ENCODE data around the gene ARHGEF18. TPM values are rescaled to one million over a fixed set of nuclear protein-coding genes. Genes with fewer than 3 reads are reported as not detected.

Gene ARHGEF18
- polyA plus RNA-seq, 1 experiment: 12.7 TPM

DNA sequence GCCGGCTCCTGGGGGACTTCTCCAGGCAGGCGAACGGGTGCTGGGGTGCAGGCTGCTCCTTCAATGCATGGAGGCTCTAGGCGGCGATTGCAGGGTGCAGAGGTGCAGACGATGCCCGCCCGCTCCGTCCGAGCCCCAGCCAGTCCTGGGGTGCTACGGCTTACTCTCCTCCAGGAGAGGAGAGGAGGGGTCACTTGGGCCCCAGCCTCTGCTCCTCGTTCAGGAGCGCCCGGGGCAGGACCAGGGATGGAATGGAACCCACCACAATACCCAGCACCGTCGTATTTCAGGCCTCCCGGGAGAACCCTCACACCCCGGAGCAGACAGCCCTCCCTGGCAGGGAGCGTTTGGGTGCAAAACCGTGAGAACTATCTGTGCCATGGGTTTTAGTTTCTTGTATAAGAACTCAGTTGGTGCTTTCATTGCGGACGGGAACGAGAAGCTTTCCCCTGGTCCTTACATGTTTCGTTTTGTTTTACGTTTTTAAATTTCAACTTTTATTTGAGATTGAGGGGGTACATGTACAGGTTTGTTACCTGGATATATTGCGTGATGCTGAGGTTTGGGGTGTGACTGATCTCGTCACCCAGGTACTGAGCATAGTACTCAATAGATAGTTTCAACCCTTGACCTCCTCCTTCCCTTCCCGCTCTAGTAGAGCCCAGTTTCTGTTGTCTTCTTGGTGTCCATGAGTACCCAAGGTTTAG is 46.8 kb downstream of the ARHGEF18 start:
- no peak for DNase-seq (ENCODE audit: low read depth)

DNA sequence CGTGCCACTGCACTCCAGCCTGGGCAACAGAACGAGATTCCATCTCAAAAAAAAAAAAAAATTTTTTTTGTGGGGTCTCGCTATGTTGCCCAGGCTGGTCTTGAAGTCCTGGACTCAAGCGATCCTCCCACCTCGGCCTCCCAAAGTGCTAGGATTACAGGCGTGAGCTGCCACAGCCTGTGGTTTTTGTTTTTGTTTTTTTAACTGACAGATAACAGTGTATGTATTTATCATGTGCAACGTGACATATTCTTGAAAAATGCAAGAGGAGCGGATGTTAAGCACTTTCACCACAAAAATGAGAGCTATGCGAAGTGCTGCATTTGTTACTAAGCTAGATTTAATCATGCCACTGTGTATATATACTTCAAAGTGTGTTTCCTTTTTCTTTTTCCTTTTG is 49.0 kb downstream of the ARHGEF18 start:
- Histone ChIP-seq H3K36me3 (ENCODE audit: control insufficient read depth, insufficient read depth, low read length) (no peaks in the 10 kb centered on the region), H3K4me3 (ENCODE audit: low read depth, low read length) (no peak overlapping the region), H3K27me3 (ENCODE audit: control insufficient read depth, insufficient read depth, low read length) (no peaks in the 10 kb centered on the region)
- peak; percentile 72 for DNase-seq (ENCODE audit: low read depth)
- CTCF ChIA-PET: interaction anchor here (0.9 to 1.2 kb wide), 3 partner anchors 43 to 296 kb away, joined by 3 read pairs; no protein-coding TSS in a partner anchor
- POLR2A ChIA-PET: interaction anchor here (0.5 kb wide), 1 partner anchor 328 kb away, joined by 4 read pairs; the partner anchor contains the start of gene ZNF557
- TF ChIP-seq, protein P1, sequence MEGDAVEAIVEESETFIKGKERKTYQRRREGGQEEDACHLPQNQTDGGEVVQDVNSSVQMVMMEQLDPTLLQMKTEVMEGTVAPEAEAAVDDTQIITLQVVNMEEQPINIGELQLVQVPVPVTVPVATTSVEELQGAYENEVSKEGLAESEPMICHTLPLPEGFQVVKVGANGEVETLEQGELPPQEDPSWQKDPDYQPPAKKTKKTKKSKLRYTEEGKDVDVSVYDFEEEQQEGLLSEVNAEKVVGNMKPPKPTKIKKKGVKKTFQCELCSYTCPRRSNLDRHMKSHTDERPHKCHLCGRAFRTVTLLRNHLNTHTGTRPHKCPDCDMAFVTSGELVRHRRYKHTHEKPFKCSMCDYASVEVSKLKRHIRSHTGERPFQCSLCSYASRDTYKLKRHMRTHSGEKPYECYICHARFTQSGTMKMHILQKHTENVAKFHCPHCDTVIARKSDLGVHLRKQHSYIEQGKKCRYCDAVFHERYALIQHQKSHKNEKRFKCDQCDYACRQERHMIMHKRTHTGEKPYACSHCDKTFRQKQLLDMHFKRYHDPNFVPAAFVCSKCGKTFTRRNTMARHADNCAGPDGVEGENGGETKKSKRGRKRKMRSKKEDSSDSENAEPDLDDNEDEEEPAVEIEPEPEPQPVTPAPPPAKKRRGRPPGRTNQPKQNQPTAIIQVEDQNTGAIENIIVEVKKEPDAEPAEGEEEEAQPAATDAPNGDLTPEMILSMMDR (IDR thresholded peaks at IDR 0.05; ENCODE audit: insufficient read depth, low read depth, low read length): no peak

More for the DNA sequence above, 46.8 kb downstream of the ARHGEF18 start:
- TF ChIP-seq, protein P1 (IDR thresholded peaks at IDR 0.05; ENCODE audit: insufficient read depth, low read depth, low read length): no peak
- no peaks in the 10 kb centered on the region for H3K27me3 ChIP-seq (ENCODE audit: control insufficient read depth, insufficient read depth, low read length)
- CTCF ChIA-PET: interaction anchor here (0.8 to 3.8 kb wide), 4 partner anchors 13 to 285 kb away, joined by 3 to 15 read pairs (median 3); partner anchors contain the start of gene TRAPPC5
- no peaks in the 10 kb centered on the region for H3K36me3 ChIP-seq (ENCODE audit: control insufficient read depth, insufficient read depth, low read length)
- H3K4me3 ChIP-seq (ENCODE audit: low read depth, low read length): peak overlapping the region; percentile 79
- POLR2A ChIA-PET: no interaction called here

Other genes starting within 250 kb of the ARHGEF18 start
- gene INSR, start 54.5 kb upstream of the ARHGEF18 start, polyA plus RNA-seq (2011; rRNA removed): 4.1 and 5.7 TPM in 2 replicates
- 1.9 and 3.8 TPM in 2 replicates for gene PEX11G, start 140.1 kb downstream of the ARHGEF18 start, polyA plus RNA-seq (2011; rRNA removed)
- gene ZNF358, start 167.2 kb downstream of the ARHGEF18 start, polyA plus RNA-seq (2011; rRNA removed): 25.0 and 43.9 TPM in 2 replicates
- gene MCOLN1, start 173.7 kb downstream of the ARHGEF18 start, polyA plus RNA-seq (2011; rRNA removed): 24.6 and 50.6 TPM in 2 replicates
- gene PNPLA6, start 186.8 kb downstream of the ARHGEF18 start, polyA plus RNA-seq (2011; rRNA removed): 17.2 and 55.1 TPM in 2 replicates
- gene CAMSAP3, start 246.9 kb downstream of the ARHGEF18 start, polyA plus RNA-seq (2011; rRNA removed): not detected in 2 replicates

Measured in BJ (cell line).